Endodermal cell (in vitro differentiated cells): ENCODE measurements around the gene MYO5B. TPM values are rescaled to one million over a fixed set of nuclear protein-coding genes. Genes with fewer than 3 reads are reported as not detected.

Experiments used
- DNase-seq: peaks from one replicate; pipeline ENCODE4 v3.0.0-alpha.2; 2017
- H3K27ac ChIP-seq: 2 replicates; pipeline ENCODE4 v1.5.1; 2013; ENCODE audit warnings: mild to moderate bottlenecking, low read depth, low read length, moderate library complexity
- H3K27me3 ChIP-seq: 2 replicates; pipeline ENCODE4 v1.6.1; 2013; ENCODE audit warnings: mild to moderate bottlenecking, low read length, moderate library complexity; ENCODE audit not compliant: insufficient read depth, control insufficient read depth, poor library complexity, severe bottlenecking
- H3K36me3 ChIP-seq: 2 replicates; pipeline ENCODE4 v1.7.0; 2013; ENCODE audit warnings: mild to moderate bottlenecking, low read length, moderate library complexity; ENCODE audit not compliant: control insufficient read depth, insufficient read depth
- H3K4me1 ChIP-seq: one replicate; pipeline ENCODE4 v1.7.0; 2013; ENCODE audit warnings: low read length; ENCODE audit not compliant: control insufficient read depth, insufficient read depth
- H3K4me3 ChIP-seq: 2 replicates; pipeline ENCODE4 v1.5.1; 2013; ENCODE audit warnings: mild to moderate bottlenecking, low read length, moderate library complexity
- H3K9ac ChIP-seq: 2 replicates; pipeline ENCODE4 v1.6.1; 2013; ENCODE audit warnings: mild to moderate bottlenecking, low read length, moderate library complexity; ENCODE audit not compliant: poor library complexity, severe bottlenecking; ENCODE audit errors: extremely low read depth
- H3K9me3 ChIP-seq: 2 replicates; pipeline ENCODE4 v1.6.1; 2013; ENCODE audit warnings: mild to moderate bottlenecking, low read length, moderate library complexity; ENCODE audit not compliant: control insufficient read depth
- H3K27ac Mint-ChIP-seq: 2 replicates; pipeline ENCODE4 v1.8.0; 2020; ENCODE audit warnings: mixed read lengths
- H3K27me3 Mint-ChIP-seq: 2 replicates; pipeline ENCODE4 v1.8.0; 2021; ENCODE audit warnings: mild to moderate bottlenecking, mixed read lengths; ENCODE audit not compliant: insufficient read depth
- H3K36me3 Mint-ChIP-seq: 2 replicates; pipeline ENCODE4 v1.8.0; 2020; ENCODE audit warnings: low read depth, mixed read lengths
- H3K4me1 Mint-ChIP-seq: 2 replicates; pipeline ENCODE4 v1.8.0; 2020; ENCODE audit warnings: mixed read lengths
- H3K4me3 Mint-ChIP-seq: 2 replicates; pipeline ENCODE4 v1.8.0; 2020; ENCODE audit warnings: mild to moderate bottlenecking, moderate library complexity, mixed read lengths
- H3K9me3 Mint-ChIP-seq: 2 replicates; pipeline ENCODE4 v1.8.0; 2020; ENCODE audit warnings: mild to moderate bottlenecking, mixed read lengths
- WGBS, 2 experiments: methylation state at CpG; one replicate each; pipeline versions ENCODE4 v1.1.5 to v1.1.7; 2013; ENCODE audit warnings: missing lambda C conversion rate in 2 of 2, mixed read lengths in 1 of 2; ENCODE audit not compliant: insufficient coverage in 1 of 2, insufficient read length in 1 of 2; 5-methylcytosine and 5-hydroxymethylcytosine counted together
- total RNA-seq, 2 donors: library from RNA; stranded (reverse); fragmentation: NEBNext Ultra II Directional in 1 of 2; extraction: Animal tissue kit (Norgen Biotek cat#: 25700) in 1 of 2; gene quantifications; 2 replicates in 1 of 2; 3 replicates in 1 of 2; pipeline ENCODE4 v1.2.1, GENCODE V29; 2021
- TF ChIP-seq, protein P1 (sequence below): fragments of 200-600 bp; sonication (generic); conservative IDR thresholded peaks from 2 replicates; pipeline ENCODE4 v1.5.0; 2021; ENCODE audit warnings: antibody characterized with exemption, mild to moderate bottlenecking

MYO5B gene
- total RNA-seq, 2 donors from 2014 or later = 12.2 to 16.8 TPM

GRCh38 chr18:50199346-50199855, 4.5 kb upstream of the MYO5B start:
- peaks cover 72% of the 10 kb centered on the region for H3K27me3 Mint-ChIP-seq
- TF ChIP-seq, protein P1, sequence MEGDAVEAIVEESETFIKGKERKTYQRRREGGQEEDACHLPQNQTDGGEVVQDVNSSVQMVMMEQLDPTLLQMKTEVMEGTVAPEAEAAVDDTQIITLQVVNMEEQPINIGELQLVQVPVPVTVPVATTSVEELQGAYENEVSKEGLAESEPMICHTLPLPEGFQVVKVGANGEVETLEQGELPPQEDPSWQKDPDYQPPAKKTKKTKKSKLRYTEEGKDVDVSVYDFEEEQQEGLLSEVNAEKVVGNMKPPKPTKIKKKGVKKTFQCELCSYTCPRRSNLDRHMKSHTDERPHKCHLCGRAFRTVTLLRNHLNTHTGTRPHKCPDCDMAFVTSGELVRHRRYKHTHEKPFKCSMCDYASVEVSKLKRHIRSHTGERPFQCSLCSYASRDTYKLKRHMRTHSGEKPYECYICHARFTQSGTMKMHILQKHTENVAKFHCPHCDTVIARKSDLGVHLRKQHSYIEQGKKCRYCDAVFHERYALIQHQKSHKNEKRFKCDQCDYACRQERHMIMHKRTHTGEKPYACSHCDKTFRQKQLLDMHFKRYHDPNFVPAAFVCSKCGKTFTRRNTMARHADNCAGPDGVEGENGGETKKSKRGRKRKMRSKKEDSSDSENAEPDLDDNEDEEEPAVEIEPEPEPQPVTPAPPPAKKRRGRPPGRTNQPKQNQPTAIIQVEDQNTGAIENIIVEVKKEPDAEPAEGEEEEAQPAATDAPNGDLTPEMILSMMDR = no peak
- H3K9me3 Mint-ChIP-seq = peaks cover 4% of the 10 kb centered on the region

DNA sequence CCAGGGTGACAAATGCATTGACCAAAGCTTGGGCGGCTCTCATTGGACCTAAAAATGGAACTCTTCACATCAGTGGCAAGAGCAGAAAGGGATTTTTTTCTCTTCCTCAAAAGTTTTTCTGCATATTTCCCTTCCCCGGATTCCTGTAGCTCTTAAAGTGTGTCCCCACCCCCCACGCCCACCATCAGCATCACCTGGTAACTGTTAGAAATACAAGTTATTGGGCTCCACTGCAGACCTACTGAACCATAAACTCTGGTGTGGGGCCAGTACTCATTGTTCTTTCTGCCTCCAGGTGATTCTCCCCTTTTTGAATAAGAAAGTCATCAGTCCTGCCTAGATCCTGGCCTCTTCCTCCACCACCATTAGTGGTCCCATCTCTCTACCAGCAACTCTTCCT, 1.3 kb upstream of the MYO5B start:
- peaks cover 6% of the 10 kb centered on the region for H3K4me1 ChIP-seq
- no peak overlapping the region for H3K27ac Mint-ChIP-seq
- no peak overlapping the region for H3K27ac ChIP-seq
- H3K36me3 Mint-ChIP-seq = no peaks in the 10 kb centered on the region
- peaks cover 82% of the 10 kb centered on the region for H3K27me3 Mint-ChIP-seq
- WGBS, 2 experiments = 80 to 89% methylated on average over 3 of the region's 3 CpGs
- no peaks in the 10 kb centered on the region for H3K36me3 ChIP-seq
- TF ChIP-seq, protein P1 = no peak
- no peak overlapping the region for H3K4me3 ChIP-seq
- H3K4me1 Mint-ChIP-seq = peaks cover 12% of the 10 kb centered on the region
- peaks cover 4% of the 10 kb centered on the region for H3K9me3 Mint-ChIP-seq
- peaks cover 6% of the 10 kb centered on the region for H3K9me3 ChIP-seq
- H3K9ac ChIP-seq = no peak overlapping the region
- no peak for DNase-seq
- no peak overlapping the region for H3K4me3 Mint-ChIP-seq
- peaks cover 60% of the 10 kb centered on the region for H3K27me3 ChIP-seq

More at GRCh38 chr18:50199346-50199855, 4.5 kb upstream of the MYO5B start:
- no peak overlapping the region for H3K27ac Mint-ChIP-seq
- no peaks in the 10 kb centered on the region for H3K36me3 ChIP-seq
- no peaks in the 10 kb centered on the region for H3K4me1 ChIP-seq
- no peak overlapping the region for H3K27ac ChIP-seq
- no peak overlapping the region for H3K4me3 ChIP-seq
- 90% methylated on average over 5 of the region's 5 CpGs; no CpG with 5 or more reads in 1 of the 2 experiments for WGBS, 2 experiments
- peaks cover 6% of the 10 kb centered on the region for H3K4me1 Mint-ChIP-seq
- H3K4me3 Mint-ChIP-seq = no peak overlapping the region
- DNase-seq = no peak
- peaks cover 28% of the 10 kb centered on the region for H3K27me3 ChIP-seq
- no peak overlapping the region for H3K9ac ChIP-seq
- no peaks in the 10 kb centered on the region for H3K36me3 Mint-ChIP-seq
- H3K9me3 ChIP-seq = peaks cover 9% of the 10 kb centered on the region

DNA sequence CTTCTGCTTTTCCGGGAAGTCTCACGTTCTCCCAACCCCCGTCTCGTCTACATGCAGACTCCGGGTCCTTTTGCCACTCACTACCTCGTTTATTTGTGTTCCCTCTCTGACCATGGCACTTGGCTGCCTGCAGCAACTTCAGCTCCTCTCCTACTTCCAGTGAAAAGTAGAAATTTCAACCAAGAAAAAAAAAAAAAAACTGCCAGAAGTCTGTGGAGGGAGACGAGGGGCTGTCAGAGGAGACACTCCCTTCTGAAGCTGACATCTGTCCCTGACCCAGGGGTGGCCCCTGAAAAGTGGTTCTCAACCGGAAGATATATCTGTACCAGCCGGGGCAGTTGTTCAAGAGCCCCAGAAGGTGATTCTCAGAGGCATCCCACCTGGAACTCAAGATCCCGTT, 742 bp upstream of the MYO5B start:
- no peaks in the 10 kb centered on the region for H3K36me3 Mint-ChIP-seq
- DNase-seq = no peak
- no peaks in the 10 kb centered on the region for H3K36me3 ChIP-seq
- H3K27ac Mint-ChIP-seq = no peak overlapping the region
- H3K27me3 Mint-ChIP-seq = peaks cover 84% of the 10 kb centered on the region
- no peaks in the 10 kb centered on the region for H3K9me3 Mint-ChIP-seq
- TF ChIP-seq, protein P1 = no peak
- WGBS, 2 experiments = 42 to 55% methylated on average over 8 to 10 of the region's 10 CpGs
- peaks cover 65% of the 10 kb centered on the region for H3K27me3 ChIP-seq
- no peak overlapping the region for H3K27ac ChIP-seq
- peaks cover 6% of the 10 kb centered on the region for H3K4me1 ChIP-seq
- H3K9ac ChIP-seq = no peak overlapping the region
- H3K4me3 ChIP-seq = peak overlapping the region; percentile 71
- peaks cover under 1% of the 10 kb centered on the region for H3K9me3 ChIP-seq
- H3K4me1 Mint-ChIP-seq = peaks cover 12% of the 10 kb centered on the region
- peak overlapping the region; percentile 64 for H3K4me3 Mint-ChIP-seq
